Activated CD4-positive, CD25-positive, alpha-beta regulatory T cell treated with anti-CD3 and anti-CD28 coated beads, Interleukin-2, amount 50 U/mL, for 24 hours (primary cell): Measurements from ENCODE around the gene AGPAT3.
"Not testable (repeated sequence)": the region's sequence is repeated elsewhere in the genome, so short reads cannot be mapped to it uniquely, and the experiment has no call there.

ENCODE experiments used
- ATAC-seq, 2 donors: fragments of 150-1000 bp; cut with Tn5 transposase; one replicate each; pipeline ENCODE4 v1.10.0; 2021; ENCODE audit warnings: mild to moderate bottlenecking in 1 of 2, moderate library complexity in 1 of 2

Gene AGPAT3, protein sequence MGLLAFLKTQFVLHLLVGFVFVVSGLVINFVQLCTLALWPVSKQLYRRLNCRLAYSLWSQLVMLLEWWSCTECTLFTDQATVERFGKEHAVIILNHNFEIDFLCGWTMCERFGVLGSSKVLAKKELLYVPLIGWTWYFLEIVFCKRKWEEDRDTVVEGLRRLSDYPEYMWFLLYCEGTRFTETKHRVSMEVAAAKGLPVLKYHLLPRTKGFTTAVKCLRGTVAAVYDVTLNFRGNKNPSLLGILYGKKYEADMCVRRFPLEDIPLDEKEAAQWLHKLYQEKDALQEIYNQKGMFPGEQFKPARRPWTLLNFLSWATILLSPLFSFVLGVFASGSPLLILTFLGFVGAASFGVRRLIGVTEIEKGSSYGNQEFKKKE

DNA sequence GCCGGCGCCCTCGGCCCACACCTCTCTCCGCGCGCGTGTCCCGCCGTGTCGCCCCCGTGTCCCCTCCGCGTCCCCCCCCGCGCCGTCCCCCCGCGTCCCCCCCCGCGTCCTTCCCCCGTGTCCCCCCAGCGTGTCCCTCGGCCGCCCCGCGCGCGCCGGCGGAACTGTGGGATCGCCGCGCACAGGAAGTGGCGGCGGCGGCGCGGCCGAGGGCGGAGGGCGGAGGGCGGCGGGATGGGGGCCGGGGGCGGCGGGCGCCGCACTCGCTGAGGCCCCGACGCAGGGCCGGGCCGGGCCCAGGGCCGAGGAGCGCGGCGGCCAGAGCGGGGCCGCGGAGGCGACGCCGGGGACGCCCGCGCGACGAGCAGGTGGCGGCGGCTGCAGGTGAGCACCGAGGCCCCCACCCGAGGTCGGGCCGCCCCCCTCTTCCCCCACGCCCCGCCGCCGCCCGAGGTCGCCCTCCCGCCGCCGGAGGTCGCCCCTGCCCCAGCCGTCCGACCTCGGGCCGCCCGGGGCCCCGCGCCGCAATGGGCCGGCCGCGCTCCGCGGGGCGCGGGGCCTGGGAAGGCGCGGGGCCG lies at the start of gene AGPAT3:
TSS of gene AGPAT3 (plus strand) at position 262 of the 578 bp plus-strand sequence. CDS start 94,459 bp downstream, outside the sequence.
- ATAC-seq = peak; percentile 17 to 22

DNA sequence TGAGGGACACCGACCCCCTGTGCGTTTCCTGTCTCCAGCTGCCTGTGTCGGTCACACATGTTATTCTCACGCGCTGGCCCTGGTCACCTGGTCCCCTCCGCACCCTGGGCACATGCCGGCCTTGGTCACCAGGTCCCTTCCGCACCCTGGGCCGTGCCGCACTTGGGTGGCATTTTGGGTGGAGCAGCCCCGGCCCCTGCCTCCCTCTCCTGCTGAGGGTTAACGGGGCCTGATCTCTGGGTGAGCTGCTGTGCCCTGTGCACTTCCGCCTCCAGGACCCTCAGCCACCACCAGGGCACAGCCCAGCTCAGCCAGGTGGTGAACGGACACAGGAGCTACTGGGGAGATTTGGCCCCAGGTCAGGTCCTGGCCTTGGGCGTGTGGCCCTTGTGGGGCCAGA lies 49.0 kb upstream of the AGPAT3 start:
- ATAC-seq = no peak

DNA sequence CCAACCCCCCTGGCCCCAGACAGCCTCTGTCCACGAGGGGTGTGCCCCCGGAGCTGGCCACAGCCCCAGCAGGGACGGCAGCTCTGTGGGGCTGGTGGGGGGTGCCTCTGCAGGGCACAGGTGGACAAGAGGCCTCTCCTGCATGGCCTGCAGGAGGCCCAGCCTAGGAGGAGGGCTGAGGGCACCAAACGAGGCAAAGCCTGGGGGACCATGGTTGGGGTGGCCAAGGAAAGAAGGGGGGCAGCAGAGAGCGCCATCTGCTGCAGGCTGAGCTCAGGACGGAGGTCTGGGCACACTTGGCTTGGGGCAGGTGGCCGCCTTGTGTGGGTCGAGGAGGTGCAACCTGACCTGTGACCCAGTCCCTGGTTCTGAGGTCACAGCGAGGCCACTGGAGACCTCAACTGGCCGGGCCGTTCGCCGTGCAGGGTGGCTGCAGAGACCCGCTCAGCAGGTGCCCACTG lies 48.4 kb upstream of the AGPAT3 start:
- no peak for ATAC-seq

DNA sequence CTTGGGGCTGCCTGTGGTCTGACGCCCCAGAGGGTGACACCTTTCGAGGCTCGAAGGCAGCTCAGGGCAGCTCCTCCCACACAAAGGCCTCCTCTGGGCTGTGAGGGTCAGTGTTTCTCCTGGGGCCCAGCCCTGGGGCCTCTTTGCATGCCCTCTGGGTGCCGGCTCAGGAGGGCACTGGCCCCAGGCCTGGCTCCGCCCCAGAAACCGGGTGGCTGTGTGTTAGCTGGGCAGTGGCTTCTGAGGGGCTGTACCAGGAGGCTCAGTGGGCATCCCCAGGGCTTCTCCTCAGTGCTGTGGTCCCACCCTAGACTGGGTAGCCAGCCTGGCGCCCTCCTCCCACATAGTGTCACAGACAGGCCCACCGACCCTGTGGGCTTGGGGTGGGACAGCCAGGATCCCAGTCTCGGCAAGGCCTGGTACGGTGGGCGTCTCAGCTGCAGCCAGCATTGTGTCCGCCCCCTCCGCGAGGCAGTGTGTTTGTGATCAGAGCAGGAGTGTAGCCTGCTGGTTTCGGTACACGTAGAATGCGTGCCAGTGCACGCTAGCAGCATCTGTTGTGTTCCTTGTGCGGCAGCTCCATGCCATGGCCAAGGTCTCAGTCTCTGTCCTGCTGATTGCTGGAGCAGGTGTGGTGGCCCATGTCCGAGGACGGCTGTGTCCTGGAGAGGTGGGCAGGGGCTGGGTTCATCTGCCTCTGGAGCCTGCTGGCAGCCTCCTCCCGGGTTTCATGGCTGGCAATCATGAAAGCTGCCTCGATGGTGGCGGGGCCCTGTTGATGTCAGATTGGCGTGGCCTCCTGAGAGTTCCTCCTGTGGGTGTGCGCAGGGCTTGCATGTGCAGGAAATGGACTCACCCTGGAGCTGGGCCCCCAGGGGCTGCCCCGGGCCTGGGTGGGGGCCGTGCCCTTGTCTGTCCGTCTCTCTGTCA lies 47.6 kb upstream of the AGPAT3 start:
- ATAC-seq = no peak

DNA sequence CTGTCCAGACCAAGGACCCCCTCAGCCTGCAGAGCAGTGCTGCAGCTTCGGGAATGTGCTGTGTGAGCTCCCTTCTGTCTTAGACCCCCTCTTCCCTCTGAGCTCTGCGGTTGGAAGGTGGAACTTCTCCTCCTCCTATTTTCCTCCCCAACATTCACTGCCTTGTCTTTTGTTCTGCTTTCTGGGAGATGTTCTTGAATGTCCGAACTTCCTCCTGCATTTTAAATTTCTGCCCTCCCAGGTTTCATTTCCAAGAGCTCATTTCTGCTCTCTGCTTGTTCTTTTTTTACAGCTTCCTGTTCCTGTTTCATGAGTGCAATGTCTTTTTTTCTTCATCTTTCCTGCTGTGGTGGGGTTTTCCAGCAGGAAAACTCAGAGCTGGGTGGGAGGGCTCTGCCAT lies 46.3 kb upstream of the AGPAT3 start:
- ATAC-seq = no peak

DNA sequence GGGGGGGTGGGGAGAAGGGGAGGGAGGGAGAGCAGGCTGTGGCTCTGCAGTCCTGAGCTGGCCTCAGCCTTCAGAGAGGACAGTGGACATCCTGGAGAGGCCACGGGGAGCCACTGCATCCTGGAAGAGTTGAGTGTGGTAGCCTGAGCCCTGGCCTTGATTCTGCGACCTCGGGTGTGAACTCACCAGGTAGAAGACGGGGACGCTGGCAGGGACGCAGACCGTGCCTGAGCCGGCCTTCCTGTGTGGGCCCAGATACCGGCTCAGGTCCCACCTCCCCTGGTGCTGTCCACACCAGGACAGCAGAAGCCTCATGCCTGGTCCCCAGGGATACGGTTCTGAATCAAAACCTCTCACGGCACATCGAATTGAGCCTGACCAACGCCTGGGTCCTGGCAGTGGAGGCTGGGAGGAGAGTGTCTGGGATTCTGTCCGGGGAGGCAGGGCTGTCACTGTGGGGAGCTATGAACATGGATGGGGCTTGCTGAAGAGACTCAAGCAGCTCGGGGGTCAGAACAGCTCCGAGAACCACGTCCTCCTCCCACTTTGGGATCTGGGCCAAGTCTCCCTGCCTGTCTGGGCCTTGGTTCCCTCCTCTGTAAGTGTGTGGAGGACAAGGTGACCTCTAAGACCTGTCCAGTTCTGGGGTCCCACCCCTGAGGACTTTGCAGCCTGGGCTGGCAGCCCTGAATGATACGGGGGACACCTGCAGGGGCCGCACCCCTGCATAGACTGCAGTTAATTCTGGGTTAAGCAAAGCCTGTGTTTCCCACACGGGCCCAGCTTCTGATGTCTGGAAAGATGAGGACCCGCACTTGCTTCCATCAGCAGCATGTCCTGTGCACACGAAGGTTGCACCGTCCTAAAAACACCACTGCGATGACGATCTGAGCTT lies 45.3 kb upstream of the AGPAT3 start:
- ATAC-seq = no peak

DNA sequence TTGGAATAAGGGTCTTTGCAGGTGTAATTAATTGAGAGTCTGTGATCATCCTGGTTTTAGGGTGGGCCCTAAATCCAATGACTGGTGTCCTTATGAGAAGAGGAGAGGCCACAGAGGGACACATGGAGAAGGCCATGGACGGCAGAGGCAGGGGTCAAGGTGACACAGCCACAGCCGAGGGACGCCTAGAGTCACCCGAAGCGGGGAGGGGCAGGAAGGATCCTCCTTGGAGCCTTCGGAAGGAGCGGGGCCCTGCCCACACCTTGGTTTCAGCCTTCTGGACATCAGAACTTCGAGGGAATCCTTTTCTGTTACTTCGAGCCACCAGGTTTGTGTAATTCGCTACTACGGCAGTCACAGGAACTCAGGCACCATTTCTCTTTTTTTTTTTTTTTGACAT lies 44.6 kb upstream of the AGPAT3 start:
- no peak for ATAC-seq

DNA sequence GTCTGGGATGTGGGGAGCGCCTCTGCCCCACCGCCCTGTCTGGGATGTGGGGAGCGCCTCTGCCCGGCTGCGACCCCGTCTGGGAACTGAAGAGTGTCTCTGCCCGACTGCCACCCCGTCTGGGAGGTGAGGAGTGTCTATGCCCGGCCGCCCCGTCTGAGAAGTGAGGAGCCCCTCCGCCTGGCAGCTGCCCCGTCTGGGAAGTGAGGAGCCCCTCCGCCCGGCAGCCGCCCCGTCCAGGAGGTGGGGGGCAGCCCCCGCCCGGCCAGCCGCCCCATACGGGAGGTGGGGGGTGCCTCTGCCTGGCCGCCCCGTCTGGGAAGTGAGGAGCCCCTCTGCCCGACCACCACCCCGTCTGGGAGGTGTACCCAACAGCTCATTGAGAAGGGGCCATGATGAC lies 42.9 kb upstream of the AGPAT3 start:
- not testable (repeated sequence) for ATAC-seq

DNA sequence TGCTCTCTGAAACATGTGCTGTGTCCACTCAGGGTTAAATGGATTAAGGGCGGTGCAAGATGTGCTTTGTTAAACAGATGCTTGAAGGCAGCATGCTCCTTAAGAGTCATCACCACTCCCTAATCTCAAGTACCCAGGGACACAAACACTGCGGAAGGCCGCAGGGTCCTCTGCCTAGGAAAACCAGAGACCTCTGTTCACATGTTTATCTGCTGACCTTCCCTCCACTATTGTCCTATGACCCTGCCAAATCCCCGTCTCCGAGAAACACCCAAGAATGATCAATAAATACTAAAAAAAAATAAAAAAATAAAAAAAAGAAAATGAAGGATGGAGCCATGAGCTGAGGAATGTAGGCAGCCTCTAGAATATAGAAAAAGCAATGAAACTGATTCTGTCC lies 42.3 kb upstream of the AGPAT3 start:
- not testable (repeated sequence) for ATAC-seq

DNA sequence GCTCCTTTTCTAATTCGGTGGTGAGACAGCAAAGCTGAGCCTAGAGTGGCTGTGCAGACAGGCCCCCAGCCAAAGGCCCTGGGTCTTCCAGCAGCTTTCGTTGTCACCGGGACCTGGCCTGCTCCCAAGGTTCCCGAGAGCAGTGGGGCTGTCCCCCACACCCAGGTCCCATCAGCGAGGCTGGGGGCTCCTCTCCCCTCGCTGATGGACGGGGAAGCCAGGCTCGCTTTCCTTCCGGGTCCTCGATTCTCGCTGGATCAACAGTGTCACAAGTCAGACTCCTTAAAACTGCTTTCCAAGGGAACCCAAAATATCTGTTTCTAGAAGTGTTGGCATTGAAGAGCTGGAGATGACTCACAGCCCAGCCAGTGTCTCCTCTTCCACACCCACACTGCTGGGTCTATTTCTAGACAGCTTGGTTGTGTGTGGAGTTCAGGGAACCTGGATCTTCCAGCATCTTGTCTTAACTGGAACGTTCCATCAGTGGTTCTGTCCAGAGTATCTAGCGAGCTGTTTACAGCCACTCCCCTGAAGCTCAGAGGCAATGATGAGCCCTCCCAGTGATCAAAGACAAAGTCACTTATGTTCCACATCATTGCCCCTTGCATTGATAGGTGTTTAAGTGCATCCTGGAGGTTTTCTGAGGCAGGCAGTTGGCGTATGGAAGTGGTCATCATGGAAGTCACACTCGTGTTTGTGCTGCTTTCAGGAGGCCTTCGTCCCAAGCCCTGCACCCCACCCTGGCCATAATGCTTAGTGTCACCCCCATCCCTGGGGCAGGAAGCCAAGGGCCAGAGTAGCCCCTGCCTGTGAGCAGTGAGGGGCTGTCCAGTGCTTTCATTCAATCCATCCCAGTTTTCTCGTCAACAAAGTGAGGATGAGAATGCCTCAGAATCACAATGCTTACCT lies 40.4 kb upstream of the AGPAT3 start:
- ATAC-seq = no peak

DNA sequence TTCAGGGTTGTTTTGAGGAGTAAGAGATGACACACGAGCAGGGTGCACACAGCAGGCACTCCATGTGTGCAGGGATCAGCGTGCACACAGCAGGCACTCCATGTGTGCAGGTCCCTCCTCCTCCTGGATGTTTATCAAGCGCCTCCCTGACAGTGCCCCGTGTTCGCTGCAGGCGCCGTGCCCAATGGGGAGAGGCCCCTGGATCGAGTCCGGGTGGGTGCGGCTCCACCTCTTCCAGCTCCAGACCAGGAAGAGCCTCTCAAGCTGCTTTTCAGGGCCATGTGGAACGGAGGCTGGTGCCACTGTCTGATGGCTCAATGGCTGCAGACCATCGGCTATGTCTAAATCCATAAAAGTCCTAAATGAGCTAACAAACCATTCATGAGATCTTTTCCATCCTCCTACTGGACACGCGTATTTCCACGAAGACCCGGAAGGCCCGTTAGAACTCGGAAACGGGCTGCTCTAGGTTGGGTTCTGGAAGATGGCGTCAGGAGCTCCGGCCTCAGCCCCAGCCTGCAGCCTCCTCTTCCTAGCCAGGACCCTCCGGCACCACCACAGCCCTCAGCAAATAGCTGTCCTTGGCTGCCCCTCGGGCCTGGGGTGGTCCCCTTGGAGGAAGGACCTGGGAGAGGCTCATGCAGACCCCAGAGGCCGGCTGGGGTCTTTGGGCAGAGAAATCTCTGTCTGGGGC lies 39.6 kb upstream of the AGPAT3 start:
- no peak for ATAC-seq

DNA sequence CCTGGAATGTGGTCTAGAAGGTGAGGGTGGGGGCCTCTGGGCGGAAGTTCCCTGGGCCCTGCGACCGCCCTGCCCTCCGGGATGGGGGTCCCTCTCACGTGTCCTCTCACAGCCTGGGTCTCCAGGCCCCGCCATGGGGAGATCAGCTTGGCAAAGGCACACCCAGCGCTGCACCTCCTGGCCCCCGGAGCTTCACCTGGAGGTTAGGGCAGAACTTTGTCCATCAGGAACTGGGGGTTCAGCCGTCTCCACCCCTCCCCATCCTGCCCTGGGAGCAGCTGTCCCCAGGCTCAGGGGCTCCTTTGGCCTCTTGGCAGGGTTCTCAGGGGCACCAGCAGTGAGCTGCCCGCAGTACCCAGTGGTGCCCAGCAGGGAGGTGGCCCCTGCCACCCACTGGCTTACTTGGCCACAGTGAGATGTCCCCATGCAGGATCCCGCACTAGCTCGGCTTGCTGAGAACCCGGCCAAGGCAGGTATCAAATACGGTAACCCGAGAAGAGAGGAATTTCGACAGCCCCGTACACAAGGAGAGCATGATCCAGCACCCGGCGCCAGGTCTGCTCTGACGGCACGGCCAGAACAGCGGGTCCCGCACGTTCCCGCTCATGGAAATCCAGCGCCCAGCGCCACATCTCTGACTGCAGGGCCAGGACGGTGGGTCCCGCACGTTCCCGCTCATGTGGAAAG lies 38.9 kb upstream of the AGPAT3 start:
- no peak for ATAC-seq

DNA sequence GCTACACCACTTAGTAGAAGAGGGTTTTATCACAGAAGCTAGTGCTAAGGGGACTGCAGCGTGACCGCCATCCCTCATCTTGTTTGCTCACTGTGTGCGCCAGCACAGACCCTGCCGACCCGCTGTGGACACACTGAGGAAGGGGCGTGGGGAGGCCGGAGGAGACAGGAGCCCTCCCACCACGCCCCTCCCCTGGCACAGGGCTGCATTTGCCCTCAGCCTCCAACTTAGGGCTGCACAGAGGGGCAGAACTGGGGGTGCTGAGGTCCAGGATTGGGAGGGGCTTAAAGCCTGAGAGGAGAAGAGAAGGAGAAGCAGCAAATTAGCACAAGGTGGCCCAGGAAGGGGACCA lies 38.4 kb upstream of the AGPAT3 start:
- no peak for ATAC-seq

DNA sequence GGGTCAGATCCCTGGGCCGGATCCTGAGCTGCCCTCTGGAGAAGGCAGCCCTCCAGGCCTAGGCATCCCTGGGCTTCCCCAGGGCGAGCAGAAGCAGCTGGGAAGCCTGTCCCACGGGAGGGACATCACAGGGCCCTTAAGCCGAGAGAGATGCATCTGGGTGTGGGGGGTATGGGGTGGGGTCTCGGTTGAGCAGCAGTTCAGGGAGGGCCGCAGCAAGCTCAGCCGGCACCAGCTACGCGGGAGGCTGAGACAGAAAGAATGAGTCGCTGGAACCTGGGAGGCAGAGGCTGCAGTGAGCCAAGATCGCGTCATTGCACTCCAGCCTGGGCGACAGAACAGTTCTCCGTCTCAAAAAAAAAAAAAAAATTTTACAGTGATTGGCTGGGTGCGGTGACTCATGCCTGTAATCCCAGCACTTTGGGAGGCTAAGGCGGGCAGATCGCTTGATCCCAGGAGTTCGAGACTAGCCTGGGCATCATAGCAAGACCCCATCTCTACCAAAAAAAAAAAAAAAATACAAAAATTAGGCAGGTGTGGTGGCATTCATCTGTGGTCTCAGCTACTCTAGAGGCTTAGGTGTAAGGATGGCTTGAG lies 37.9 kb upstream of the AGPAT3 start:
- no peak for ATAC-seq

DNA sequence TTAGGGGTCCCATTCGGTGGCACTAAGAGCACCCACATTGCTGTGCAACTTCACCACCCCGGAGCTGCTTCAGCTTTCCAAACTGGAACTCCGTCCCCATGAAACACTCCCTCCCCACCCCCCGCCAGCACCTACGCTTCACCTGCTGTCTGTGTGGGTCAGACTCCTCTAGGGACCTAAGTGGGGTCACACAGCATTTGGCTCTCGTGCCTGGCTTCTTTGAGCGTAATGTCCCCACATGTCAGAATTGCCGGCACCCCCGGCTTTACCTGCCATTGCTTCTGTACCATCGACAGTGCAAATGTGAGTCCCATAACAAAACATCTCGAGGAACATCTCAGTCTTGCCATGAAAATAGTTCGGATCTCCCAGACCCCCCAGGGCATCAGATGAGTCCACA lies 35.9 kb upstream of the AGPAT3 start:
- ATAC-seq = no peak

DNA sequence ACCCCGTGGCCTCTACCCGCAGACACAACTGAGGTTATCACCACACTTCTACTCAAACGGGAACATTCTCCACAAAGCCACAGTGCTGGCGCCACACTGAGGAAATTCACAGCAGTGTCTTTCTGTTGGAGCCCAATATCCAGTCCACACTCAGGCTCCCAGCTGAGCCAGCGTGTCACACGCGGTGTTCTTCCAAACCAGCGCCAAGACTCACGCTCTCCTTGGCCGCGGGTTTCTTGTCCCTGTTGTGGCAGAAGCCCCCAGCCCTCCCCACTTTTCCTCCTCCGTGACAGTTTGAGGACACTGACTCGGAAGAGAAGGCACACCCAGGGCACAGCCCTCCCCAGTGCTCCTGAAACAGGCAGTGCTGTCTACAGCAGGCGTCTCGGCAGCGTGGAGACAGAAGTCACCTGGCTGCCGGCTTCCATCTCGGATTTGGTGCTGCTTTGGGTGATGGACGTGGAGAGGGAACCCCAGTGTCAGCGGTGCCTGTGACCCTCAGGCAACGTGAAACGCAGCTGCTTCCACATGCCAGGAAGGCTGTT lies 35.4 kb upstream of the AGPAT3 start:
- no peak for ATAC-seq

DNA sequence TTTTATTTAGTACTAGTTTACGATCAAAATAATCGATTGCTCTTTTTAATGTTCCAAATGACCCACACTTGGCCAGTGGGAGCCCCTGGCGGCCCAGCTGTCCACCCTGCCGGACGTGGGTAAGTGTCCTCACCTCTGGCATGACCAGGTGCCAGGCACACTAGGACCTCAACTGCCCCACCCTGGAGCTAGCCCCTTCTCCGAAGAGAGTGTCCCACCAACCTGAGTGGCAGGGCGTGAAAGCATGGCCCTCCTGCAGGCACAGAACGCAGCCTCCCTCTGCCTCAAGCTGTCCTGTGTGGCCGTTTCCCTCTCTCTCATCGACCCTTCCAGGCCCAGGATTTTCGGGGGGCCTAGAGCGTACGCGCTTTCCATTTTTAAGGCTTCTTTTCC lies 32.9 kb upstream of the AGPAT3 start:
- no peak for ATAC-seq

DNA sequence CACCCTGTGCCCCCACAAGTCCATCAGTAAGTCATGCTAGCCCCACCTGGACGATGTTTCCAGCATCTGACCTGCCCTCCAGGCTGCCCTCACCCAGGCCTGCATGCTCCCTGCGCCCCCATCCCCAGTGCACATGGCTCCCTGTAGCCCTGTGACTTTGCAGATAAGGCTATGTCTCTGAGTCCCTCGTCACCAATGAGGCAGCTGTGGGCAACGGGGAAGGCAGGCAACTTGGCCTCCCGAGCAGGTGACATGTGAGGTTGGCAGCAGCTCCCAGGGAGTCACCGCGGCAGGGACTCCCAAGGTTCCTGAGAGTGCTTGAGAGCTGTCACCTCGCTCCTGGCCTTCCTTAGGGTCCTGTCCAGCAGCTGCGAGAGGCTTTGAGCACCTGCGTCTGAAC lies 32.4 kb upstream of the AGPAT3 start:
- ATAC-seq = no peak
